Neural cell (in vitro differentiated cells): ENCODE results near the gene FOXP4.

ENCODE experiments used
- EP300 ChIP-seq: fragments of 450-650 bp; conservative IDR thresholded peaks from 2 replicates; pipeline ENCODE4 v1.6.1; 2014; ENCODE audit warnings: antibody characterized with exemption, mild to moderate bottlenecking, moderate library complexity; ENCODE audit not compliant: poor library complexity, severe bottlenecking
- MXI1 ChIP-seq: fragments of 450-650 bp; conservative IDR thresholded peaks from 2 replicates; pipeline ENCODE4 v1.6.1; 2014; ENCODE audit warnings: antibody characterized with exemption, mild to moderate bottlenecking; ENCODE audit not compliant: poor library complexity, severe bottlenecking
- POLR2AphosphoS5 ChIP-seq: IDR thresholded peaks from 2 replicates; pipeline ENCODE4 v1.6.1; 2012

DNA sequence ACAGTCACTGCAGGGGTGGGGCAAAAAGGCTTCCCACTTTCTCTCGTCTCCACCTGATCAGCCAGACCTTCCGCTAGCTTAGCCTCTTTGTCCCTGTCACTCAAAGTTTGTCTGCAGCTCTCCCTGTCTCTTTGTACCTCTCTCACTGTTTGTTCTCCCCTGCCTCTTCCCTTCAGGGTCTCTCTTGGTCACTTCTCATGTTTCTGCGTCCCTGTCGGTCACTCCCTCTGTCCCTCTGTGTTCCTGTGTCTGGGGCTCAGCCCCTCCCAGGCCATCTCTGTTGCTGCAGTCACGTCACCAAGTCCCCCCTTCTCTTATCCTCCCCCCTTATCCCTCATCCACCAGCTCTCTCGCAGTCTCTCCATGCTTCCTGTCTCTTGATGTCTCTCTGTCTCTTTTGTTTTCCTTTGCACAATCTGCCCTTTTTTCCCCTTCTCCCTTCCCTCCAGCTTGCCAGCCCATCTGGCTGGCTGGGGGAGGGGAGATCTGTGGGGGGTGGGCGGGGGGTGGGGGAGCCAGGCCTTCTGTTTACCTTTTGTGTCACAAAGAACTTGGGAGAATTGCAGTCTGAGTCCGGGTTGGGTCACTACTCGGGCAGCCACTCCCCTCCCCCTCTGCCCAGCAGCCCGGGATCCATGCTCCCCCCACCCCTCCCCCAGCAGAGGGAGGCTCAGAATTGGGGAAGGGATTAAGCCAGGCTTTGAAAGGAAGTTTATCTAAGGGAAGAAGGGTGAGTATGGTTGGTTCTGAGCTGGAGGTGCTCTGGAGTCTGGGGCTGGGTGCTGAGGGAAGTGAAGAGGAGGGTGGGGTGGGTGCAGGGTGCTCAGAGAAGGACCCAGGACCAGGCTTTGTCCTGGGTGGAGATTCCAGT, 32.3 kb downstream of the FOXP4 start:
- TF ChIP-seq MXI1 (no peak), EP300 (no peak), POLR2AphosphoS5 (no peak)
